Left lung (tissue), 10 donors: Measurements from ENCODE around the gene CYP2U1. TPM values are rescaled to one million over a fixed set of nuclear protein-coding genes. Genes with fewer than 3 reads are reported as not detected.

Experiments
- ATAC-seq: fragments of 200-7000 bp; cut with Tn5 transposase; one replicate; pipeline ENCODE4 v1.9.1; 2020; ENCODE audit warnings: moderate library complexity
- DNase-seq, 4 donors: peaks; one replicate each; pipeline ENCODE4 v3.0.0-alpha.2; 2013 to 2020
- H3K27ac ChIP-seq, 2 donors: fragments of 200-600 bp; sonication (generic) in 1 of 2; one replicate each; pipeline versions ENCODE4 v1.5.0 to v1.8.0; 2020 to 2021
- H3K27me3 ChIP-seq, 2 donors: fragments of 200-600 bp; sonication (generic) in 1 of 2; one replicate each; pipeline versions ENCODE4 v1.5.0 to v1.8.0; 2020 to 2021
- H3K36me3 ChIP-seq, 2 donors: fragments of 200-600 bp; sonication (generic) in 1 of 2; one replicate each; pipeline versions ENCODE4 v1.5.0 to v1.8.0; 2020 to 2021
- H3K4me1 ChIP-seq, 2 donors: fragments of 200-600 bp; one replicate each; pipeline ENCODE4 v1.8.0; 2021
- H3K4me3 ChIP-seq, 2 donors: fragments of 200-600 bp; sonication (generic) in 1 of 2; one replicate each; pipeline versions ENCODE4 v1.5.0 to v1.8.0; 2020 to 2021; ENCODE audit warnings: mild to moderate bottlenecking in 1 of 2
- H3K9me3 ChIP-seq, 2 donors: fragments of 200-600 bp; sonication (generic) in 1 of 2; one replicate each; pipeline versions ENCODE4 v1.5.0 to v1.8.0; 2020 to 2021
- CTCF ChIP-seq, 2 donors: fragments of 200-600 bp; sonication (generic) in 1 of 2; IDR thresholded peaks; one replicate each; pipeline versions ENCODE4 v1.5.0 to v1.8.0; 2021; ENCODE audit warnings: antibody characterized with exemption in 2 of 2
- intact Hi-C, 2 donors: fragments of 100-400 bp; cut with DNase I; formaldehyde crosslinking; loops; one replicate each; pipeline versions ENCODE4 v1.11.2 to v1.14.2; 2022
- polyA plus RNA-seq, 6 donors: library from polyadenylated mRNA; unstranded; fragments of 120-200 nt; gene quantifications; one replicate each; pipeline ENCODE4 v1.2.1, GENCODE V29; 2013; ENCODE audit not compliant: insufficient read length in 6 of 6
- total RNA-seq, 2 donors: library from RNA; stranded (reverse); fragmentation: NEBNext Ultra II Directional; extraction: Animal tissue kit (Norgen Biotek cat#: 25700); gene quantifications; one replicate each; pipeline ENCODE4 v1.2.1, GENCODE V29; 2021
- donor health status: DM: no; HTN: yes; CAD: no.
- donor health status: DM: no; HTN: no; CAD: no.

Gene CYP2U1
- total and polyA plus RNA-seq, 8 donors = 4.8 to 7.2 (median 5.2) TPM

GRCh38 chr4:107999932-108000539, 68.7 kb downstream of the CYP2U1 start:
- Histone ChIP-seq H3K9me3 (no peaks in the 10 kb centered on the region), H3K27ac (no peak overlapping the region), H3K4me1 (peaks cover 0 to 13% of the 10 kb centered on the region in 2 donors), H3K27me3 (no peaks in the 10 kb centered on the region), H3K4me3 (no peak overlapping the region), H3K36me3 (no peaks in the 10 kb centered on the region)
- intact Hi-C loops = no loop called here
- ATAC-seq (peak; percentile 58), DNase-seq (no peak)
- no peak for TF ChIP-seq CTCF (IDR thresholded peaks at IDR 0.05)

- no peak overlapping the region for H3K27ac ChIP-seq
These were observed 70.3 kb downstream of the CYP2U1 start for GRCh38 chr4:108001540-108002135.

More at GRCh38 chr4:108001540-108002135, 70.3 kb downstream of the CYP2U1 start:
- intact Hi-C loops = no loop called here
- no peaks in the 10 kb centered on the region for H3K36me3 ChIP-seq
- ATAC-seq (no peak), DNase-seq (no peak)
- H3K4me3 ChIP-seq = no peak overlapping the region
- TF ChIP-seq CTCF (IDR thresholded peaks at IDR 0.05) = no peak
- no peaks in the 10 kb centered on the region for H3K9me3 ChIP-seq
- peaks cover 0 to 13% of the 10 kb centered on the region in 2 donors for H3K4me1 ChIP-seq
- H3K27me3 ChIP-seq = no peaks in the 10 kb centered on the region

Other genes with a start within 250 kb of the CYP2U1 start
- 10 to 100 TPM; 57.5 to 60.8 TPM for gene PAPSS1, start 211.3 kb upstream of the CYP2U1 start, total RNA-seq
- 10 to 100 TPM; 59.8 to 85.3 (median 74.2) TPM for gene PAPSS1, start 211.3 kb upstream of the CYP2U1 start, polyA plus RNA-seq
- 100 to 1,000 TPM in 1 of 2 donors, 10 to 100 TPM in 1; 88.8 to 106 TPM for gene SGMS2, start 106.6 kb upstream of the CYP2U1 start, total RNA-seq
- 10 to 100 TPM; 11.7 to 20.2 (median 16.4) TPM for gene SGMS2, start 106.6 kb upstream of the CYP2U1 start, polyA plus RNA-seq
- gene HADH, start 58.3 kb downstream of the CYP2U1 start, total RNA-seq = 10 to 100 TPM; 40.3 to 45.9 TPM
- gene HADH, start 58.3 kb downstream of the CYP2U1 start, polyA plus RNA-seq = 10 to 100 TPM; 68.8 to 83.4 (median 74.4) TPM
- gene LEF1, start 237.4 kb downstream of the CYP2U1 start, total RNA-seq = 1 to 10 TPM; 4.1 to 7.1 TPM
- gene LEF1, start 237.4 kb downstream of the CYP2U1 start, polyA plus RNA-seq = 10 to 100 TPM; 28.2 to 49.4 (median 41.3) TPM